AG04449 (cell line): ENCODE results near the gene ANKRD33B.

Experiments
- CTCF ChIA-PET: fragments of 350-600 bp; formaldehyde crosslinking; extraction: SDS; loops from one replicate; lab custom pipeline; 2021; ENCODE audit warnings: antibody characterized with exemption; lab: Yijun Ruan, JAX
- POLR2A ChIA-PET: fragments of 400-600, 350-600 bp; formaldehyde crosslinking; extraction: SDS; loops from one replicate; lab custom pipeline; 2020; ENCODE audit warnings: antibody characterized with exemption, inconsistent platforms; lab: Yijun Ruan, JAX
- DNase-seq: peaks from one replicate; pipeline ENCODE4 v3.0.0-alpha.2; 2010; ENCODE audit warnings: low read depth, low spot score
- H3K4me3 ChIP-seq: 2 replicates; pipeline ENCODE4 v1.5.1; 2011; ENCODE audit warnings: low read depth, mild to moderate bottlenecking, control low read depth, low read length
- CTCF ChIP-seq: IDR thresholded peaks from one replicate; pipeline ENCODE4 v1.5.1; 2011; ENCODE audit warnings: mild to moderate bottlenecking, moderate library complexity, low read length, control low read depth, inconsistent platforms; ENCODE audit not compliant: insufficient read depth; ENCODE audit errors: missing control alignments

Gene ANKRD33B

GRCh38 chr5:10634050-10634449, 70.2 kb downstream of the ANKRD33B start:
- H3K4me3 ChIP-seq = no peak overlapping the region
- CTCF ChIA-PET = interaction anchor here (1.0 to 2.7 kb wide), 4 partner anchors 22 to 182 kb away, joined by 3 to 12 read pairs (median 3); no protein-coding TSS in a partner anchor

GRCh38 chr5:10634562-10634961, 70.7 kb downstream of the ANKRD33B start:
- no peak for TF ChIP-seq CTCF
- DNase-seq = no peak
- no peak overlapping the region for H3K4me3 ChIP-seq
- POLR2A ChIA-PET = no interaction called here
- CTCF ChIA-PET = interaction anchor here (1.1 to 3.3 kb wide), 6 partner anchors 22 to 192 kb away, joined by 3 to 17 read pairs (median 4); no protein-coding TSS in a partner anchor

More at GRCh38 chr5:10634050-10634449, 70.2 kb downstream of the ANKRD33B start:
- TF ChIP-seq CTCF = no peak
- DNase-seq = no peak
- POLR2A ChIA-PET = no interaction called here

GRCh38 chr5:10635257-10635866, 71.5 kb downstream of the ANKRD33B start:
- no peak for TF ChIP-seq CTCF
- no peak for DNase-seq
- POLR2A ChIA-PET = interaction anchor here (0.6 kb wide), 1 partner anchor 495 kb away, joined by 5 read pairs; no protein-coding TSS in a partner anchor
- CTCF ChIA-PET = interaction anchor here (1.1 to 3.3 kb wide), 5 partner anchors 21 to 193 kb away, joined by 3 to 17 read pairs (median 3); no protein-coding TSS in a partner anchor
- no peak overlapping the region for H3K4me3 ChIP-seq

GRCh38 chr5:10635867-10636350, 72.0 kb downstream of the ANKRD33B start:
- no peak overlapping the region for H3K4me3 ChIP-seq
- TF ChIP-seq CTCF = no peak
- no peak for DNase-seq
- POLR2A ChIA-PET = interaction anchor here (0.6 kb wide), 1 partner anchor 494 kb away, joined by 5 read pairs; no protein-coding TSS in a partner anchor
- CTCF ChIA-PET = interaction anchor here (1.2 to 3.3 kb wide), 4 partner anchors 8 to 193 kb away, joined by 3 to 17 read pairs (median 10); no protein-coding TSS in a partner anchor

- CTCF ChIA-PET = interaction anchor here (1.7 to 3.3 kb wide), 3 partner anchors 8 to 194 kb away, joined by 3 to 17 read pairs (median 16); no protein-coding TSS in a partner anchor
- DNase-seq = no peak
- POLR2A ChIA-PET = no interaction called here
- no peak for TF ChIP-seq CTCF
- no peak overlapping the region for H3K4me3 ChIP-seq
Measured at GRCh38 chr5:10636363-10637142, 72.7 kb downstream of the ANKRD33B start.
